ENCODE data around the gene LRRC28.

- TF ChIP-seq, protein P1, sequence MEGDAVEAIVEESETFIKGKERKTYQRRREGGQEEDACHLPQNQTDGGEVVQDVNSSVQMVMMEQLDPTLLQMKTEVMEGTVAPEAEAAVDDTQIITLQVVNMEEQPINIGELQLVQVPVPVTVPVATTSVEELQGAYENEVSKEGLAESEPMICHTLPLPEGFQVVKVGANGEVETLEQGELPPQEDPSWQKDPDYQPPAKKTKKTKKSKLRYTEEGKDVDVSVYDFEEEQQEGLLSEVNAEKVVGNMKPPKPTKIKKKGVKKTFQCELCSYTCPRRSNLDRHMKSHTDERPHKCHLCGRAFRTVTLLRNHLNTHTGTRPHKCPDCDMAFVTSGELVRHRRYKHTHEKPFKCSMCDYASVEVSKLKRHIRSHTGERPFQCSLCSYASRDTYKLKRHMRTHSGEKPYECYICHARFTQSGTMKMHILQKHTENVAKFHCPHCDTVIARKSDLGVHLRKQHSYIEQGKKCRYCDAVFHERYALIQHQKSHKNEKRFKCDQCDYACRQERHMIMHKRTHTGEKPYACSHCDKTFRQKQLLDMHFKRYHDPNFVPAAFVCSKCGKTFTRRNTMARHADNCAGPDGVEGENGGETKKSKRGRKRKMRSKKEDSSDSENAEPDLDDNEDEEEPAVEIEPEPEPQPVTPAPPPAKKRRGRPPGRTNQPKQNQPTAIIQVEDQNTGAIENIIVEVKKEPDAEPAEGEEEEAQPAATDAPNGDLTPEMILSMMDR (IDR thresholded peaks at IDR 0.05), result no peak
- TF ChIP-seq EZH2 (IDR thresholded peaks at IDR 0.05; ENCODE audit: borderline replicate concordance, insufficient read depth, low read depth, low read length, poor library complexity, severe bottlenecking), result no peak
Measured at GRCh38 chr15:99426431-99427105, 175.3 kb downstream of the LRRC28 start.
